ENCODE measurements around the gene DCLK1. TPM values are rescaled to one million over a fixed set of nuclear protein-coding genes. Genes with fewer than 3 reads are reported as not detected.

DCLK1 gene
- total RNA-seq, 4 donors from 2014 or later = 11.9 to 26.4 (median 15.5) TPM

DNA sequence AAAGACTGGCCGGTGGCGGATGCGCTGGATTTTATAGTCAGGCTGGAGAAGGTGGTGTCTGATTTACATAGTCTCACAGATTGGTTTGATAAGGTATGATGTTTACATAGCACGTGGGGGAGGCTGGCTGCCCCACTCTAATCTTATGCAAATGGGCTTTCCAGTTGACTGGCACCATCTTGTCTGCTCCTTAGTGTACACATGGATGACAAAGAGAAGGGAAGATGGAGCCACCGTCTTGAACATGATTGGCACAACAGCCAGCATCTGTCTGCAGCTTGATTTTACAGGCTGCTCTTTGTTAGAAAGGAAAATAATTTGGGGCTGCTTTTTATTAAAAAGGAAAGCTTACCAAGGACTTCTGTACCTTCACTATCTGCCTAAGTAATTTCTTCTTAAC, 389.5 kb downstream of the DCLK1 start:
- intact Hi-C loops (cut with DNase I) = no loop called here
- Histone ChIP-seq H3K4me3 (replicated peaks in 1 of 3) (no peak overlapping the region), H3K9me3 (no peaks in the 10 kb centered on the region), H3K36me3 (no peaks in the 10 kb centered on the region), H3K27ac (no peak overlapping the region), H3K27me3 (no peaks in the 10 kb centered on the region), H3K4me1 (no peaks in the 10 kb centered on the region)
- no peak for DNase-seq
- TF ChIP-seq, protein P1, sequence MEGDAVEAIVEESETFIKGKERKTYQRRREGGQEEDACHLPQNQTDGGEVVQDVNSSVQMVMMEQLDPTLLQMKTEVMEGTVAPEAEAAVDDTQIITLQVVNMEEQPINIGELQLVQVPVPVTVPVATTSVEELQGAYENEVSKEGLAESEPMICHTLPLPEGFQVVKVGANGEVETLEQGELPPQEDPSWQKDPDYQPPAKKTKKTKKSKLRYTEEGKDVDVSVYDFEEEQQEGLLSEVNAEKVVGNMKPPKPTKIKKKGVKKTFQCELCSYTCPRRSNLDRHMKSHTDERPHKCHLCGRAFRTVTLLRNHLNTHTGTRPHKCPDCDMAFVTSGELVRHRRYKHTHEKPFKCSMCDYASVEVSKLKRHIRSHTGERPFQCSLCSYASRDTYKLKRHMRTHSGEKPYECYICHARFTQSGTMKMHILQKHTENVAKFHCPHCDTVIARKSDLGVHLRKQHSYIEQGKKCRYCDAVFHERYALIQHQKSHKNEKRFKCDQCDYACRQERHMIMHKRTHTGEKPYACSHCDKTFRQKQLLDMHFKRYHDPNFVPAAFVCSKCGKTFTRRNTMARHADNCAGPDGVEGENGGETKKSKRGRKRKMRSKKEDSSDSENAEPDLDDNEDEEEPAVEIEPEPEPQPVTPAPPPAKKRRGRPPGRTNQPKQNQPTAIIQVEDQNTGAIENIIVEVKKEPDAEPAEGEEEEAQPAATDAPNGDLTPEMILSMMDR (IDR thresholded peaks at IDR 0.05) = no peak
- TF ChIP-seq POLR2A (IDR thresholded peaks at IDR 0.05) = no peak
- WGBS, 2 donors = 79 to 81% methylated on average over 5 of the region's 5 CpGs

DNA sequence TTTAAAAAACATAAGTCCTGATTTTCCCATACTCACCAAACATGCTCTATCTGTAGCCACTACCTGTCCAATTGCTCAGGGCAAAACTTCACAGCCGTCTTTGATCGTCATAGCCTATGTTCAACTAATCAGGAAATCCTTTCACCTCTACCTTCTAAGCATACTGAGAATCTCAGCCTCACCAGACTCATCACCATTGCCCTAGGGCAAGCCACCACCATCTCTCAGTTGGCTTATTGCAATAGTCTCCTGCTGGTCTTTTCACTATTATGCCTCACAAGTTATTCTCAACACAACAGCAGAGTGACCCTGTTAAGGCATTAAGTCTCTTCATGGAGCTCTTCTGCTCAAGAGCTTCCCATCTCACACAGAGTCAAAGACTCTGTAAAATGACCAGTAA, 394.3 kb downstream of the DCLK1 start:
- H3K36me3 ChIP-seq = no peaks in the 10 kb centered on the region
- H3K9me3 ChIP-seq = no peaks in the 10 kb centered on the region
- no peak overlapping the region for H3K4me3 ChIP-seq (replicated peaks in 1 of 3)
- 44 to 47% methylated on average over 2 of the region's 2 CpGs for WGBS, 2 donors
- no peak for DNase-seq
- no peak overlapping the region for H3K27ac ChIP-seq
- no peaks in the 10 kb centered on the region for H3K27me3 ChIP-seq
- TF ChIP-seq, protein P1 (IDR thresholded peaks at IDR 0.05) = no peak
- TF ChIP-seq POLR2A (IDR thresholded peaks at IDR 0.05) = no peak
- H3K4me1 ChIP-seq = peaks cover 0 to 11% of the 10 kb centered on the region in 2 donors
- intact Hi-C loops (cut with DNase I) = no loop called here

DNA sequence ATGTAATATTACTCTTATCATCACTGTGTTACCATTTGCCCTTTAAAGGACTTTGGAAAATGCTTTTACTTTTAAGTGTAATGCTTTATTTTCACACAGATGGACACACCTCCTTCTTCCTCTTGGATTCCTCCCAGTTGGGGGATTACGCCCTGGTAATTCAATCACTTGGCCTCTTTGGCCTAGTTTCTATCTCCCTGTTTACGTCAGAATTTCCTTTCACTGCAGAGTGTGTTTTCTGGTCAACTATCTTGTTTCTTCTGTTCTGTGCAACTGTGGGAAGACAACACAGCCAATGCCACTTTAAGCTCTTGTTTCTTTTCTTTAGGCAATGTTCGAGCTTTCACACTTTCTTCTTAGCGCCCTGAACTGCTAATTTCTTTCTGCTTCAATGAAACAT, 397.4 kb downstream of the DCLK1 start:
- WGBS, 2 donors = 50 to 55% methylated on average over 4 of the region's 4 CpGs
- peak overlapping the region in 1 of 3 donors; percentile 14 for H3K27ac ChIP-seq

DNA sequence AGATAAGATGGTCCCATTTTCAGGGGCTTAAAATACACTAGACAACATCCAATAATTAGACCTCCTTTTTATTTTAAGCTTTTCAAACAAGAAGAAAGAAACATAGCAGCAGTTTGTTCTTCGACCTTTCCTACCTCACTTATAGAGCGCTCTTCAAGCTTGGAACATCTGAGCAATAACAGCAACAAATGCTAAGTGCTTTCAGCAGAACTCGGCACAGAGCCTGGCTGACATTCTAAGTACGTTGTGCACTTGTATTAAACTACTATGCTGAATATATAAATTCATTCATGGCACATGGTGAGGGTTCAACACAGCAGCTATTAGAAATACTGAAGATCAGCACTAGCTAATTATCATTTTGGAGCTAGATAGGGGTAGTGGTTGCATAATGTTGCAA, 398.6 kb downstream of the DCLK1 start:
- DNase-seq = peak; percentile 50 to 59
- Histone ChIP-seq H3K4me1 (peaks cover 0 to 11% of the 10 kb centered on the region in 2 donors), H3K27ac (peak overlapping the region in 1 of 3 donors; percentile 14), H3K36me3 (no peaks in the 10 kb centered on the region), H3K4me3 (replicated peaks in 1 of 3) (no peak overlapping the region), H3K27me3 (no peaks in the 10 kb centered on the region), H3K9me3 (no peaks in the 10 kb centered on the region)
- TF ChIP-seq POLR2A (IDR thresholded peaks at IDR 0.05) = no peak
- TF ChIP-seq, protein P1 (IDR thresholded peaks at IDR 0.05) = no peak
- intact Hi-C loops (cut with DNase I) = no loop called here
- WGBS, 2 donors = 39 to 50% methylated on average over 4 of the region's 4 CpGs

More for the DNA sequence above, 397.4 kb downstream of the DCLK1 start:
- intact Hi-C loops (cut with DNase I) = no loop called here
- Histone ChIP-seq H3K36me3 (no peaks in the 10 kb centered on the region), H3K27me3 (no peaks in the 10 kb centered on the region), H3K4me3 (replicated peaks in 1 of 3) (no peak overlapping the region), H3K4me1 (peaks cover 0 to 11% of the 10 kb centered on the region in 2 donors), H3K9me3 (no peaks in the 10 kb centered on the region)
- TF ChIP-seq, protein P1 (IDR thresholded peaks at IDR 0.05) = no peak
- TF ChIP-seq POLR2A (IDR thresholded peaks at IDR 0.05) = no peak
- no peak for DNase-seq

DNA sequence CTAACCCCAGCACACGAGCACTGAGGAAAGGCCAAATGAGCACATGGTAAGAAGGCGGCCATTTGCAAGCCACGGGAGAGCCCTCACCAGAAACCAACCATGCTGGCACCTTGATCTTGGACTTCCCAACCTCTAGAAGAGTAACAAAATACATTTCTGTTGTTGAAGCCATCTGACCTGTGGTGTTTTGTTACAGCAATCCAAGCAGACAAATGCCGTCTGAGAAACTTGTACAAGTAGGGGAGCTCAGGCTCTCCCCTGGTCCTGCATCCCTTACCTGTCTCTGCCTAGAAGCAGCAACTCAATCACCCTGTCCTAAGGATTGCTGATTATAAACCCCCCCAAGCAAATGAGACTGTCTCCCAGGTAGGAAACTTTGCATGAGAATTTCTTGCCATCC, 399.7 kb downstream of the DCLK1 start:
- intact Hi-C loops (cut with DNase I) = no loop called here
- TF ChIP-seq, protein P1 (IDR thresholded peaks at IDR 0.05) = no peak
- TF ChIP-seq POLR2A (IDR thresholded peaks at IDR 0.05) = no peak
- no peak overlapping the region for H3K27ac ChIP-seq
- H3K36me3 ChIP-seq = no peaks in the 10 kb centered on the region
- H3K4me1 ChIP-seq = peaks cover 0 to 11% of the 10 kb centered on the region in 2 donors
- DNase-seq = no peak
- H3K4me3 ChIP-seq (replicated peaks in 1 of 3) = no peak overlapping the region
- no peaks in the 10 kb centered on the region for H3K9me3 ChIP-seq
- 89 to 98% methylated on average over 4 of the region's 4 CpGs for WGBS, 2 donors
- H3K27me3 ChIP-seq = no peaks in the 10 kb centered on the region
